ENCODE measurements around the gene C9orf43. TPM values are rescaled to one million over a fixed set of nuclear protein-coding genes. Genes with fewer than 3 reads are reported as not detected.

The C9orf43 gene
- total and polyA plus RNA-seq, 2 experiments from 2014 or later = 0.63 to 1.1 TPM

DNA sequence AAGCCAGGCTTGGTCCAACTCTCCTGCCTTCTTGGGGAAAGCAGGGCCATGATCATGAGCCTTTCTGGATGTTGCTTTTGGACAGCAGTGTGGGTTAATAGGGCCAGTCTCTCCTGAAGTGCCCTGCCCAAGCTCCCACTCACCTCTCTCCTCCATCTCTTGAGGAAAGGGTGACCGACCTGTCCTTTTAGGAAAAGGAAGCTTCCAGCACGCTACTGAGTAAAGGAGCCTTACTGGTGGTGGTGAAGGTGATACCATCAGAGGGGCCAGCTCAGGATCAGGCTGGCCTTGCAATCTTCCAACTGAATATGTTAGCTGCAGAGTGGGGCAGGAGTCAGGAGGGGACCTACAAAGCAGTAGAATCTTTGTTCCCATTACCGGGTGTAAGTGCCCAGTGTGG is 50.7 kb downstream of the C9orf43 start:
- Histone ChIP-seq H3F3A (replicated peaks; ENCODE audit: low read depth) (no peaks in the 10 kb centered on the region), H3K79me2 (replicated peaks; ENCODE audit: insufficient read depth) (no peaks in the 10 kb centered on the region), H3K9me2 (ENCODE audit: insufficient read depth) (no peaks in the 10 kb centered on the region), H2AFZ (no peak overlapping the region), H3K4me1 (ENCODE audit: insufficient read depth) (peaks cover 19% of the 10 kb centered on the region), H3K4me2 (no peak overlapping the region), H3K36me3 (ENCODE audit: insufficient read depth) (no peaks in the 10 kb centered on the region), H4K20me1 (replicated peaks; ENCODE audit: insufficient read depth) (no peaks in the 10 kb centered on the region), H3K27ac (ENCODE audit: low read depth) (no peak overlapping the region), H3K4me3 (no peak overlapping the region), H3K27me3 (ENCODE audit: insufficient read depth) (peaks cover 26% of the 10 kb centered on the region)
- H3K27ac Mint-ChIP-seq = no peak overlapping the region
- no peaks in the 10 kb centered on the region for H3K9me3 Mint-ChIP-seq
- no peak overlapping the region for H3K4me3 Mint-ChIP-seq
- peaks cover 23% of the 10 kb centered on the region for H3K27me3 Mint-ChIP-seq (ENCODE audit: insufficient read depth, low read depth, poor library complexity)
- DNase-seq (ENCODE audit: low spot score) (no peak), ATAC-seq (no peak)
- TF ChIP-seq CREB1 (CRISPR knock-in tag; IDR thresholded peaks at IDR 0.05; ENCODE audit: low read depth) (no peak), ZNF114 (CRISPR knock-in tag; IDR thresholded peaks at IDR 0.05) (no peak), JUNB (IDR thresholded peaks at IDR 0.05; ENCODE audit: unreplicated experiment) (no peak), EZH2phosphoT487 (IDR thresholded peaks at IDR 0.05; ENCODE audit: unreplicated experiment) (no peak), STAT1 (IDR thresholded peaks at IDR 0.05; ENCODE audit: unreplicated experiment) (no peak), ZNF331 (CRISPR knock-in tag; IDR thresholded peaks at IDR 0.05; ENCODE audit: low read depth) (no peak), EZH2 (IDR thresholded peaks at IDR 0.05; ENCODE audit: low read depth, unreplicated experiment) (no peak), POLR2AphosphoS5 (IDR thresholded peaks at IDR 0.05; ENCODE audit: low read depth) (no peak)
- TF ChIP-seq, protein P1, sequence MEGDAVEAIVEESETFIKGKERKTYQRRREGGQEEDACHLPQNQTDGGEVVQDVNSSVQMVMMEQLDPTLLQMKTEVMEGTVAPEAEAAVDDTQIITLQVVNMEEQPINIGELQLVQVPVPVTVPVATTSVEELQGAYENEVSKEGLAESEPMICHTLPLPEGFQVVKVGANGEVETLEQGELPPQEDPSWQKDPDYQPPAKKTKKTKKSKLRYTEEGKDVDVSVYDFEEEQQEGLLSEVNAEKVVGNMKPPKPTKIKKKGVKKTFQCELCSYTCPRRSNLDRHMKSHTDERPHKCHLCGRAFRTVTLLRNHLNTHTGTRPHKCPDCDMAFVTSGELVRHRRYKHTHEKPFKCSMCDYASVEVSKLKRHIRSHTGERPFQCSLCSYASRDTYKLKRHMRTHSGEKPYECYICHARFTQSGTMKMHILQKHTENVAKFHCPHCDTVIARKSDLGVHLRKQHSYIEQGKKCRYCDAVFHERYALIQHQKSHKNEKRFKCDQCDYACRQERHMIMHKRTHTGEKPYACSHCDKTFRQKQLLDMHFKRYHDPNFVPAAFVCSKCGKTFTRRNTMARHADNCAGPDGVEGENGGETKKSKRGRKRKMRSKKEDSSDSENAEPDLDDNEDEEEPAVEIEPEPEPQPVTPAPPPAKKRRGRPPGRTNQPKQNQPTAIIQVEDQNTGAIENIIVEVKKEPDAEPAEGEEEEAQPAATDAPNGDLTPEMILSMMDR (conservative IDR thresholded peaks at IDR 0.05; ENCODE audit: low read depth in 2 of 2) = no peak
- TF ChIP-seq, protein P2, sequence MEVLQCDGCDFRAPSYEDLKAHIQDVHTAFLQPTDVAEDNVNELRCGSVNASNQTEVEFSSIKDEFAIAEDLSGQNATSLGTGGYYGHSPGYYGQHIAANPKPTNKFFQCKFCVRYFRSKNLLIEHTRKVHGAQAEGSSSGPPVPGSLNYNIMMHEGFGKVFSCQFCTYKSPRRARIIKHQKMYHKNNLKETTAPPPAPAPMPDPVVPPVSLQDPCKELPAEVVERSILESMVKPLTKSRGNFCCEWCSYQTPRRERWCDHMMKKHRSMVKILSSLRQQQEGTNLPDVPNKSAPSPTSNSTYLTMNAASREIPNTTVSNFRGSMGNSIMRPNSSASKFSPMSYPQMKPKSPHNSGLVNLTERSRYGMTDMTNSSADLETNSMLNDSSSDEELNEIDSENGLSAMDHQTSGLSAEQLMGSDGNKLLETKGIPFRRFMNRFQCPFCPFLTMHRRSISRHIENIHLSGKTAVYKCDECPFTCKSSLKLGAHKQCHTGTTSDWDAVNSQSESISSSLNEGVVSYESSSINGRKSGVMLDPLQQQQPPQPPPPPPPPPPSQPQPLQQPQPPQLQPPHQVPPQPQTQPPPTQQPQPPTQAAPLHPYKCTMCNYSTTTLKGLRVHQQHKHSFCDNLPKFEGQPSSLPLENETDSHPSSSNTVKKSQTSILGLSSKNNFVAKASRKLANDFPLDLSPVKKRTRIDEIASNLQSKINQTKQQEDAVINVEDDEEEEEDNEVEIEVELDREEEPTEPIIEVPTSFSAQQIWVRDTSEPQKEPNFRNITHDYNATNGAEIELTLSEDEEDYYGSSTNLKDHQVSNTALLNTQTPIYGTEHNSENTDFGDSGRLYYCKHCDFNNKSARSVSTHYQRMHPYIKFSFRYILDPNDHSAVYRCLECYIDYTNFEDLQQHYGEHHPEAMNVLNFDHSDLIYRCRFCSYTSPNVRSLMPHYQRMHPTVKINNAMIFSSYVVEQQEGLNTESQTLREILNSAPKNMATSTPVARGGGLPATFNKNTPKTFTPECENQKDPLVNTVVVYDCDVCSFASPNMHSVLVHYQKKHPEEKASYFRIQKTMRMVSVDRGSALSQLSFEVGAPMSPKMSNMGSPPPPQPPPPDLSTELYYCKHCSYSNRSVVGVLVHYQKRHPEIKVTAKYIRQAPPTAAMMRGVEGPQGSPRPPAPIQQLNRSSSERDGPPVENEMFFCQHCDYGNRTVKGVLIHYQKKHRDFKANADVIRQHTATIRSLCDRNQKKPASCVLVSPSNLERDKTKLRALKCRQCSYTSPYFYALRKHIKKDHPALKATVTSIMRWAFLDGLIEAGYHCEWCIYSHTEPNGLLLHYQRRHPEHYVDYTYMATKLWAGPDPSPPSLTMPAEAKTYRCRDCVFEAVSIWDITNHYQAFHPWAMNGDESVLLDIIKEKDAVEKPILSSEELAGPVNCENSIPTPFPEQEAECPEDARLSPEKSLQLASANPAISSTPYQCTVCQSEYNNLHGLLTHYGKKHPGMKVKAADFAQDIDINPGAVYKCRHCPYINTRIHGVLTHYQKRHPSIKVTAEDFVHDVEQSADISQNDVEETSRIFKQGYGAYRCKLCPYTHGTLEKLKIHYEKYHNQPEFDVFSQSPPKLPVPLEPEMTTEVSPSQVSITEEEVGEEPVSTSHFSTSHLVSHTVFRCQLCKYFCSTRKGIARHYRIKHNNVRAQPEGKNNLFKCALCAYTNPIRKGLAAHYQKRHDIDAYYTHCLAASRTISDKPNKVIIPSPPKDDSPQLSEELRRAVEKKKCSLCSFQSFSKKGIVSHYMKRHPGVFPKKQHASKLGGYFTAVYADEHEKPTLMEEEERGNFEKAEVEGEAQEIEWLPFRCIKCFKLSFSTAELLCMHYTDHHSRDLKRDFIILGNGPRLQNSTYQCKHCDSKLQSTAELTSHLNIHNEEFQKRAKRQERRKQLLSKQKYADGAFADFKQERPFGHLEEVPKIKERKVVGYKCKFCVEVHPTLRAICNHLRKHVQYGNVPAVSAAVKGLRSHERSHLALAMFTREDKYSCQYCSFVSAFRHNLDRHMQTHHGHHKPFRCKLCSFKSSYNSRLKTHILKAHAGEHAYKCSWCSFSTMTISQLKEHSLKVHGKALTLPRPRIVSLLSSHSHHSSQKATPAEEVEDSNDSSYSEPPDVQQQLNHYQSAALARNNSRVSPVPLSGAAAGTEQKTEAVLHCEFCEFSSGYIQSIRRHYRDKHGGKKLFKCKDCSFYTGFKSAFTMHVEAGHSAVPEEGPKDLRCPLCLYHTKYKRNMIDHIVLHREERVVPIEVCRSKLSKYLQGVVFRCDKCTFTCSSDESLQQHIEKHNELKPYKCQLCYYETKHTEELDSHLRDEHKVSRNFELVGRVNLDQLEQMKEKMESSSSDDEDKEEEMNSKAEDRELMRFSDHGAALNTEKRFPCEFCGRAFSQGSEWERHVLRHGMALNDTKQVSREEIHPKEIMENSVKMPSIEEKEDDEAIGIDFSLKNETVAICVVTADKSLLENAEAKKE (CRISPR knock-in tag; IDR thresholded peaks at IDR 0.05) = no peak
- TF ChIP-seq, protein P3, sequence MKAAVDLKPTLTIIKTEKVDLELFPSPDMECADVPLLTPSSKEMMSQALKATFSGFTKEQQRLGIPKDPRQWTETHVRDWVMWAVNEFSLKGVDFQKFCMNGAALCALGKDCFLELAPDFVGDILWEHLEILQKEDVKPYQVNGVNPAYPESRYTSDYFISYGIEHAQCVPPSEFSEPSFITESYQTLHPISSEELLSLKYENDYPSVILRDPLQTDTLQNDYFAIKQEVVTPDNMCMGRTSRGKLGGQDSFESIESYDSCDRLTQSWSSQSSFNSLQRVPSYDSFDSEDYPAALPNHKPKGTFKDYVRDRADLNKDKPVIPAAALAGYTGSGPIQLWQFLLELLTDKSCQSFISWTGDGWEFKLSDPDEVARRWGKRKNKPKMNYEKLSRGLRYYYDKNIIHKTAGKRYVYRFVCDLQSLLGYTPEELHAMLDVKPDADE (IDR thresholded peaks at IDR 0.05) = no peak
- no peaks in the 10 kb centered on the region for H3K36me3 Mint-ChIP-seq (ENCODE audit: low read depth)
- H3K4me1 Mint-ChIP-seq = peaks cover 20% of the 10 kb centered on the region
